Panc1 (cell line): ENCODE results near the gene NDUFS7. TPM values are rescaled to one million over a fixed set of nuclear protein-coding genes. Genes with fewer than 3 reads are reported as not detected.

Experiments
- ATAC-seq: fragments of 200-7000 bp; cut with Tn5 transposase; 2 replicates; pipeline ENCODE4 v1.9.1; 2020; ENCODE audit warnings: mild to moderate bottlenecking, moderate library complexity
- BruUV-seq: library from RNA; stranded (reverse); fragments of 400-500 nt; replicated peaks from 2 replicates; lab custom pipeline; 2021; lab: Mats Ljungman, UMichigan
- CTCF ChIA-PET: fragments of 300-600 bp; sonication (Branson Sonifier 250); formaldehyde crosslinking; loops from one replicate; lab custom pipeline; 2022; ENCODE audit warnings: antibody characterized with exemption; lab: Charles Lee
- POLR2A ChIA-PET: fragments of 300-600 bp; sonication (Branson Sonifier 250); formaldehyde crosslinking; loops from one replicate; lab custom pipeline; 2022; ENCODE audit warnings: antibody characterized with exemption; lab: Charles Lee
- DNase-seq: peaks from one replicate; pipeline ENCODE4 v3.0.0-alpha.2; 2010; ENCODE audit warnings: low read depth, low spot score
- H3K27ac ChIP-seq: 2 replicates; pipeline ENCODE4 v1.5.1; 2011; ENCODE audit warnings: mild to moderate bottlenecking, low read length, inconsistent platforms
- H3K27me3 ChIP-seq: fragments of 200-500 bp; sonication (Bioruptor generic); 2 replicates; pipeline ENCODE4 v1.6.0; 2014; ENCODE audit warnings: low read length, inconsistent platforms; ENCODE audit not compliant: control insufficient read depth, insufficient read depth
- H3K36me3 ChIP-seq: fragments of 200-500 bp; sonication (Bioruptor generic); 2 replicates; pipeline ENCODE4 v1.5.1; 2014; ENCODE audit warnings: inconsistent platforms, mild to moderate bottlenecking, low read length, moderate library complexity; ENCODE audit not compliant: control insufficient read depth, insufficient read depth
- H3K4me1 ChIP-seq: 2 replicates; pipeline ENCODE4 v1.5.1; 2011; ENCODE audit warnings: inconsistent platforms, mild to moderate bottlenecking, low read length, moderate library complexity; ENCODE audit not compliant: control insufficient read depth, insufficient read depth
- H3K4me3 ChIP-seq, 2 experiments: 2 replicates each; pipeline ENCODE4 v1.5.1; 2011 to 2012; ENCODE audit warnings: low read depth in 2 of 2, low read length in 2 of 2, mild to moderate bottlenecking in 2 of 2, inconsistent platforms in 1 of 2, moderate library complexity in 1 of 2
- H3K9me3 ChIP-seq: fragments of 200-500 bp; sonication (Bioruptor generic); 2 replicates; pipeline ENCODE4 v1.5.1; 2014; ENCODE audit warnings: low read depth, mild to moderate bottlenecking, inconsistent platforms, low read length, moderate library complexity; ENCODE audit not compliant: control insufficient read depth, insufficient read depth
- CTCF ChIP-seq: fragments of 450-650 bp; IDR thresholded peaks from 2 replicates; pipeline ENCODE4 v1.5.1; 2017; ENCODE audit warnings: mild to moderate bottlenecking
- POLR2AphosphoS5 ChIP-seq: IDR thresholded peaks from 2 replicates; pipeline ENCODE4 v1.6.1; 2012; ENCODE audit warnings: mild to moderate bottlenecking, low read depth, low read length, moderate library complexity
- REST ChIP-seq, 2 experiments: IDR thresholded peaks; 2 replicates each; pipeline ENCODE4 v1.6.1; 2011 to 2012; ENCODE audit warnings: low read depth in 2 of 2, control low read depth in 1 of 2, low read length in 1 of 2, mild to moderate bottlenecking in 1 of 2, moderate library complexity in 1 of 2; ENCODE audit not compliant: insufficient read depth in 1 of 2
- SIN3A ChIP-seq: IDR thresholded peaks from 2 replicates; pipeline ENCODE4 v1.6.1; 2012; ENCODE audit warnings: low read depth, mild to moderate bottlenecking, low read length, moderate library complexity, borderline replicate concordance; ENCODE audit not compliant: insufficient read depth
- TCF7L2 ChIP-seq: IDR thresholded peaks from 2 replicates; pipeline ENCODE4 v1.6.1; 2011; ENCODE audit warnings: mild to moderate bottlenecking, low read depth, low read length, inconsistent platforms
- in situ Hi-C: cut with HindIII; loops from 2 replicates; pipeline ENCODE4 v1.10.0; 2016; ENCODE audit warnings: low sequenced_read_pairs, low pct_unique_long_range_greater_than_20kb
- intact Hi-C: fragments of 100-400 bp; cut with micrococcal nuclease; formaldehyde crosslinking; loops from one replicate; pipeline ENCODE4 v1.10.0; 2022; ENCODE audit not compliant: unreplicated experiment
- total RNA-seq: library from RNA; stranded (reverse); gene quantifications from one replicate; pipeline ENCODE4 v1.2.1, GENCODE V29; 2021; ENCODE audit not compliant: unreplicated experiment

NDUFS7 gene
- total RNA-seq, 1 experiment from 2014 or later = 73.0 TPM

DNA sequence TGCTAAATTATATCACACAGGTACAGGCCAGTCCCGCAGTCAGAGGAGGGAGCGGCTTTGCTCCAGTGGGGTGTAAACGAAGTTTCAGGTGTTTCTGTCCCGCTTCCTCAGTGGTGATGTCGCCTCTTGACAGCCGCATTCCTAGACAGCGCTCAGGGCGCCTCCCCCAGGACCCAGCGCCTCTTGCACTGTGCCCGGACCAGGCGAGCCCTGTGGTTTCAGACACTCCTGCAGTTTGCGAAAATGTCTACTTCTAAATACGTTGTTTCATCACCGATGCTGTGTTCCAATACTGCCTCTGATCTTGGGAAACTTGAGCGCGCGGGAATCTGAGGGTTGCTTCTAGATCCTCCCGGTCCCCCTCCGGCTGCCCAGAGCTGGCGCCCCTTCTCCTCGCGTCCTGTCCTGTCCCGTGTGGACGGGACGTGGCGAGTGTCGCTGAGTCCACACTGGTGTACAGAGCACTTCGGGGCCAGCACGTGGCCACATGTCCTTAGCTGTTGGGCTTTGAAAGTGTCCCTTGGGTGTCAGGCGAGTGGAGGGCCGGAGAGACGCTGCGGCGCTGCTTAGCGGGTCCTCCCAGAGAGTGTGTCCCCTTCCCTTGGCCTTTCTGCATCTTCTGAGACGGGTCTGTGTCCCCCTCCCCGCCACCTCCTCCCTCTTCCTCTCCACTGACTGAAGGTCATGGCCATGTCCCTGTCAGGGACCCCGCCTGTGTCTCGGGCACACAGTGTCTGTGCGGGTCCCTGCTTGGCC, 39.9 kb downstream of the NDUFS7 start:
- Histone ChIP-seq H3K4me1 (no peaks in the 10 kb centered on the region), H3K27me3 (no peaks in the 10 kb centered on the region), H3K36me3 (no peaks in the 10 kb centered on the region; the same call in none of the 2 replicates), H3K27ac (no peak overlapping the region), H3K9me3 (no peaks in the 10 kb centered on the region), H3K4me3 (no peak overlapping the region)
- no TSS peak for BruUV-seq
- ATAC-seq (peak; percentile 32; the same call in 1 of the 2 replicates), DNase-seq (no peak)
- ChIA-PET CTCF (interaction anchor here (0.7 kb wide), 1 partner anchor 107 kb away, joined by 3 read pairs; no protein-coding TSS in a partner anchor), POLR2A (no interaction called here)
- intact Hi-C loops (no loop called here), in situ Hi-C loops (no loop called here)
- TF ChIP-seq POLR2AphosphoS5 (no peak), SIN3A (no peak), CTCF (no peak), REST (IDR thresholded peaks at IDR 0.05; ENCODE audit: insufficient read depth in 1 of 2, low read depth in 2 of 2, low read length in 1 of 2) (no peak), TCF7L2 (no peak)

DNA sequence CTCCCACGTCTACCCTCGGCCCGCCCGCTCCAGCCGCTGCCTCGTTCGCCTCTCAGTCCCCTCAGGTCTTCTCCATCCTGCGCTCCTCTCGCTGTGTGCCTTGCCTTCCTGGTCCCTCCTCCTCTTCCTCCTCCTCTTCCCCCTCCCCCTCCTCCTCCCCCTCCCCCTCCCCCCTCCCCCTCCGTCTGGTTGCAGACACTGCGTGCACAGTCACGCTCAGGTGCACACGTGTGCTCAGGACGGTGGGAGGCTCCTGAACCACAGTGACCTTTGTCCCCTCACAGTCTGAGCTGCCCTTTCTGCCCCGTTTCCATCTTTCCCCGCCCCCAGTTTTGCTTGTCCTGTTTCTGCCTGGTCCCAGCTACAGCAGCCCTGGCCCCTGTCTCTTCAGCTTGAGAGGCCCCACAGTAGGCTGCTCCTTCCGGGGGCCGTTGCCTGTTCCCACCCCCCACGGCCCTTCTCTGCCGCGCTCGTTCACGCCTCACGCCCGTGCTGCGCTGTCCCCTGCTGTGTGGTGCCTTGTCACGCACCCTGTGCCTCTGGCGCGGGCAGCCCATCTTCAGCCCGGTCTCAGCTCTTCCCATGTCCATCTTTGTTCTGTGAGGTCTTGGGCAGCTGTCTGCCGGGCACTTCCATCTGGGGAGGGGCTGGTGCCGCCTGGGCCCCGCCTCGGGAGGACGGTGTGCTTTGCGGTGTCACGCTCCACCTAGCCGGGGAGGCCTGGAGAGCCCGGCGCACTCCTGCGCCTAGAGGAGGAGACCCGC, 40.7 kb downstream of the NDUFS7 start:
- Histone ChIP-seq H3K4me3 (no peak overlapping the region), H3K4me1 (no peaks in the 10 kb centered on the region), H3K27ac (no peak overlapping the region), H3K9me3 (no peaks in the 10 kb centered on the region), H3K27me3 (no peaks in the 10 kb centered on the region), H3K36me3 (no peaks in the 10 kb centered on the region; the same call in none of the 2 replicates)
- no peak for DNase-seq
- no peak for ATAC-seq
- no peak for TF ChIP-seq REST (IDR thresholded peaks at IDR 0.05; ENCODE audit: insufficient read depth in 1 of 2, low read depth in 2 of 2, low read length in 1 of 2)
- ChIA-PET CTCF (no interaction called here), POLR2A (no interaction called here)
- in situ Hi-C loops (no loop called here), intact Hi-C loops (no loop called here)
- no TSS peak for BruUV-seq
